Keratinocyte (primary cell): ENCODE results near the gene LCN2. TPM values are rescaled to one million over a fixed set of nuclear protein-coding genes. Genes with fewer than 3 reads are reported as not detected.

Source experiments
- DNase-seq: peaks from one replicate; pipeline ENCODE4 v3.0.0-alpha.2; 2011; ENCODE audit warnings: low read depth, missing footprints, low spot score
- FAIRE-seq: peaks from 2 replicates; lab custom pipeline; 2011; peaks lifted over from hg19 to GRCh38; lab: Jason Lieb, UNC
- H2AFZ ChIP-seq: 2 replicates; pipeline ENCODE4 v1.6.0; 2012; ENCODE audit warnings: low read length, control low read depth, inconsistent platforms; ENCODE audit not compliant: control insufficient read depth
- H3K27ac ChIP-seq: 2 replicates; pipeline ENCODE4 v1.5.1; 2011; ENCODE audit warnings: low read length; ENCODE audit not compliant: control insufficient read depth, insufficient read depth
- H3K27me3 ChIP-seq: 3 replicates; pipeline ENCODE4 v1.6.0; 2011; ENCODE audit warnings: low read length; ENCODE audit not compliant: control insufficient read depth, insufficient read depth; ENCODE audit errors: extremely low read depth
- H3K36me3 ChIP-seq, 2 experiments: 2 replicates in 1 of 2; 3 replicates in 1 of 2; pipeline ENCODE4 v1.5.1; 2011; ENCODE audit warnings: low read length in 2 of 2, mild to moderate bottlenecking in 1 of 2; ENCODE audit not compliant: control insufficient read depth in 2 of 2, insufficient read depth in 2 of 2; ENCODE audit errors: extremely low read depth in 1 of 2
- H3K4me1 ChIP-seq: 3 replicates; pipeline ENCODE4 v1.5.1; 2011; ENCODE audit warnings: low read length; ENCODE audit not compliant: control insufficient read depth, insufficient read depth; ENCODE audit errors: extremely low read depth
- H3K4me2 ChIP-seq: 3 replicates; pipeline ENCODE4 v1.6.0; 2011; ENCODE audit warnings: low read depth, low read length; ENCODE audit not compliant: control insufficient read depth, insufficient read depth; ENCODE audit errors: extremely low read depth
- H3K4me3 ChIP-seq, 3 experiments: fragments of 200-600 bp in 1 of 3; sonication (generic) in 1 of 3; 2 replicates in 2 of 3; 3 replicates in 1 of 3; pipeline ENCODE4 v1.5.1; 2011 to 2016; ENCODE audit warnings: low read length in 3 of 3, mild to moderate bottlenecking in 3 of 3, control low read depth in 2 of 3, inconsistent platforms in 1 of 3, low read depth in 1 of 3, mixed read lengths in 1 of 3, mixed run types in 1 of 3, moderate library complexity in 1 of 3; ENCODE audit not compliant: control insufficient read depth in 2 of 3, insufficient read depth in 2 of 3; ENCODE audit errors: extremely low read depth in 1 of 3
- H3K79me2 ChIP-seq: 2 replicates; pipeline ENCODE4 v1.6.0; 2012; ENCODE audit warnings: low read length; ENCODE audit not compliant: control insufficient read depth, insufficient read depth
- H3K9ac ChIP-seq: 3 replicates; pipeline ENCODE4 v1.6.0; 2011; ENCODE audit warnings: low read length; ENCODE audit not compliant: control insufficient read depth, insufficient read depth; ENCODE audit errors: extremely low read depth
- H3K9me1 ChIP-seq: 3 replicates; pipeline ENCODE4 v1.6.0; 2011; ENCODE audit warnings: low read length; ENCODE audit not compliant: control insufficient read depth, insufficient read depth; ENCODE audit errors: extremely low read depth
- H3K9me3 ChIP-seq: 2 replicates; pipeline ENCODE4 v1.5.1; 2012; ENCODE audit warnings: low read depth, low read length; ENCODE audit not compliant: control insufficient read depth
- H4K20me1 ChIP-seq: 3 replicates; pipeline ENCODE4 v1.6.0; 2011; ENCODE audit warnings: low read length; ENCODE audit not compliant: control insufficient read depth, insufficient read depth; ENCODE audit errors: extremely low read depth
- CTCF ChIP-seq, 3 experiments: IDR thresholded peaks in 1 of 3; conservative IDR thresholded peaks in 1 of 3; optimal IDR thresholded peaks in 1 of 3; 2 replicates in 2 of 3; 3 replicates in 1 of 3; pipeline versions ENCODE3 to v1.5.1; 2011; ENCODE audit warnings: low read length in 3 of 3, mild to moderate bottlenecking in 3 of 3, moderate library complexity in 2 of 3, control low read depth in 1 of 3, inconsistent platforms in 1 of 3; ENCODE audit not compliant: insufficient read depth in 2 of 3; ENCODE audit errors: extremely low read depth in 1 of 3
- EZH2 ChIP-seq: IDR thresholded peaks from one replicate; pipeline ENCODE4 v1.6.1; 2012; ENCODE audit warnings: inconsistent platforms, mild to moderate bottlenecking, low read length, moderate library complexity
- dilution Hi-C: fragments of 300-500 bp; cut with MboI; formaldehyde crosslinking; loops from one replicate; pipeline ENCODE4 v1.7.0; 2020; ENCODE audit warnings: low sequenced_read_pairs; ENCODE audit not compliant: extremely low pct_ligation_motif_present
- polyA plus RNA-seq, 5 experiments: library from polyadenylated mRNA; depleted of rRNA in 3 of 5; stranded (reverse) in 3 of 5; stranded (forward) in 1 of 5; unstranded in 1 of 5; fragments of >200 nt; gene quantifications; 1 replicate in 1 of 5; 2 replicates in 3 of 5; 3 replicates in 1 of 5; pipeline versions ENCODE4 v1.2.1 to v1.2.3, GENCODE V29; 2011 to 2012; ENCODE audit warnings: missing spikeins in 2 of 5, low read depth in 1 of 5, low replicate concordance in 1 of 5

The LCN2 gene
- polyA plus RNA-seq, 1 donor (not counting 4 experiments of a cell fraction or from before 2014, with no cell fraction given), result 28.9 TPM

GRCh38 chr9:128104171-128104618, 45.1 kb upstream of the LCN2 start:
- Histone ChIP-seq H3K27ac (no peak overlapping the region), H3K9me1 (no peaks in the 10 kb centered on the region), H4K20me1 (no peaks in the 10 kb centered on the region), H3K36me3 (peaks cover 45 to 54% of the 10 kb centered on the region in 2 experiments), H3K27me3 (no peaks in the 10 kb centered on the region), H3K9me3 (no peaks in the 10 kb centered on the region), H3K9ac (no peak overlapping the region), H3K4me1 (peaks cover 8% of the 10 kb centered on the region), H3K79me2 (peaks cover 12% of the 10 kb centered on the region), H3K4me2 (no peak overlapping the region), H2AFZ (no peak overlapping the region), H3K4me3 (no peak overlapping the region)
- no peak for DNase-seq
- dilution Hi-C loops, result no loop called here
- no peak for FAIRE-seq
- TF ChIP-seq EZH2 (no peak), CTCF (optimal IDR thresholded peaks at IDR 0.05 in 1 of 3, IDR thresholded peaks at IDR 0.05 in 1 of 3, conservative IDR thresholded peaks at IDR 0.05 in 1 of 3; ENCODE audit: extremely low read depth in 1 of 3, insufficient read depth in 2 of 3, low read length in 3 of 3) (no peak)

GRCh38 chr9:128105538-128106175, 43.6 kb upstream of the LCN2 start:
- H3K9ac ChIP-seq, result no peak overlapping the region
- FAIRE-seq (no peak), DNase-seq (no peak)
- dilution Hi-C loops, result no loop called here
- no peak overlapping the region for H3K4me3 ChIP-seq
- H3K9me1 ChIP-seq, result no peaks in the 10 kb centered on the region
- no peaks in the 10 kb centered on the region for H4K20me1 ChIP-seq
- H3K4me2 ChIP-seq, result no peak overlapping the region
- no peaks in the 10 kb centered on the region for H3K27me3 ChIP-seq
- H3K4me1 ChIP-seq, result no peaks in the 10 kb centered on the region
- no peak overlapping the region for H2AFZ ChIP-seq
- H3K79me2 ChIP-seq, result peaks cover under 1% of the 10 kb centered on the region
- H3K27ac ChIP-seq, result no peak overlapping the region
- H3K36me3 ChIP-seq, result peaks cover 45 to 54% of the 10 kb centered on the region in 2 experiments
- H3K9me3 ChIP-seq, result no peaks in the 10 kb centered on the region
- TF ChIP-seq EZH2 (no peak), CTCF (optimal IDR thresholded peaks at IDR 0.05 in 1 of 3, IDR thresholded peaks at IDR 0.05 in 1 of 3, conservative IDR thresholded peaks at IDR 0.05 in 1 of 3; ENCODE audit: extremely low read depth in 1 of 3, insufficient read depth in 2 of 3, low read length in 3 of 3) (no peak)
